Kidney epithelial cell (primary cell): ENCODE results near the gene ADGRG1. TPM values are rescaled to one million over a fixed set of nuclear protein-coding genes. Genes with fewer than 3 reads are reported as not detected.

Source experiments
- DNase-seq: peaks from one replicate; pipeline ENCODE4 v3.0.0-alpha.2; 2010; ENCODE audit warnings: low read depth
- H3K27me3 ChIP-seq: 2 replicates; pipeline ENCODE4 v1.6.0; 2011; ENCODE audit warnings: low read length; ENCODE audit not compliant: control insufficient read depth, insufficient read depth
- H3K36me3 ChIP-seq: 2 replicates; pipeline ENCODE4 v1.5.1; 2011; ENCODE audit warnings: low read length; ENCODE audit not compliant: control insufficient read depth, insufficient read depth
- H3K4me3 ChIP-seq: 2 replicates; pipeline ENCODE4 v1.5.1; 2011; ENCODE audit warnings: low read depth, mild to moderate bottlenecking, control low read depth, low read length
- total RNA-seq: library from RNA; depleted of rRNA; stranded (reverse); fragments of >200 nt; gene quantifications from 2 replicates; pipeline ENCODE4 v1.2.3, GENCODE V29; 2015
- TF ChIP-seq, protein P1 (sequence below): IDR thresholded peaks from 2 replicates; pipeline ENCODE4 v1.5.1; 2011; ENCODE audit warnings: mild to moderate bottlenecking, moderate library complexity, low read length, control low read depth, inconsistent platforms; ENCODE audit not compliant: insufficient read depth, poor library complexity, severe bottlenecking

Gene ADGRG1
- total RNA-seq, 1 donor from 2014 or later: 150 TPM

GRCh38 chr16:57694725-57695679 is 66.6 kb downstream of the ADGRG1 start, which contains the start of gene DRC7:
TSS of gene DRC7 (plus strand) at chr16:57694806. CDS start at chr16:57697950, 3,144 bp downstream.
- peak; percentile 39 for DNase-seq
- H3K36me3 ChIP-seq: no peaks in the 10 kb centered on the region
- TF ChIP-seq, protein P1, sequence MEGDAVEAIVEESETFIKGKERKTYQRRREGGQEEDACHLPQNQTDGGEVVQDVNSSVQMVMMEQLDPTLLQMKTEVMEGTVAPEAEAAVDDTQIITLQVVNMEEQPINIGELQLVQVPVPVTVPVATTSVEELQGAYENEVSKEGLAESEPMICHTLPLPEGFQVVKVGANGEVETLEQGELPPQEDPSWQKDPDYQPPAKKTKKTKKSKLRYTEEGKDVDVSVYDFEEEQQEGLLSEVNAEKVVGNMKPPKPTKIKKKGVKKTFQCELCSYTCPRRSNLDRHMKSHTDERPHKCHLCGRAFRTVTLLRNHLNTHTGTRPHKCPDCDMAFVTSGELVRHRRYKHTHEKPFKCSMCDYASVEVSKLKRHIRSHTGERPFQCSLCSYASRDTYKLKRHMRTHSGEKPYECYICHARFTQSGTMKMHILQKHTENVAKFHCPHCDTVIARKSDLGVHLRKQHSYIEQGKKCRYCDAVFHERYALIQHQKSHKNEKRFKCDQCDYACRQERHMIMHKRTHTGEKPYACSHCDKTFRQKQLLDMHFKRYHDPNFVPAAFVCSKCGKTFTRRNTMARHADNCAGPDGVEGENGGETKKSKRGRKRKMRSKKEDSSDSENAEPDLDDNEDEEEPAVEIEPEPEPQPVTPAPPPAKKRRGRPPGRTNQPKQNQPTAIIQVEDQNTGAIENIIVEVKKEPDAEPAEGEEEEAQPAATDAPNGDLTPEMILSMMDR: no peak

DNA sequence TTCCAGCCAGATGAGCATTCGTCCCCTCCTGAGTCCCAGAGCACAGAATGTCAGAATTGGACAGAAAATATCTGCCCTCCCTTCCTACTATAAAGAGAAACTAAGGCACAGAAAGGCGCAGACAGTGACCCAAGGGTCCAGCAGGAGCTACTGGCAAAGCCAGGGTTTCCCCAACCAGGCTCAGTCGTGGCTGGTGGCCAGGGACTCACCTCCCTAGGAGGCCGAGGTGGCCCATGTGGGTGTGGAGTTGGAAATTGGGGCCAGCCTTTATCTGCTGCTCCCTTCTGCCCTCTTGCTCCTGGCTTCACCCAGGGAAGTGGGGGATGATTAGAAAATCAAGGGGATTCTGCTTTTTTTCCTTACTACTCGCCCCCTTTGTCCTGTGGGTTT is 67.2 kb downstream of the ADGRG1 start:
- Histone ChIP-seq H3K4me3 (no peak overlapping the region), H3K36me3 (no peaks in the 10 kb centered on the region), H3K27me3 (peaks cover 2% of the 10 kb centered on the region)
- TF ChIP-seq, protein P1: no peak
- DNase-seq: no peak

More at GRCh38 chr16:57694725-57695679, 66.6 kb downstream of the ADGRG1 start, which contains the start of gene DRC7:
- peak within 1 kb of the TSS; percentile 42 for H3K4me3 ChIP-seq
- peaks cover 2% of the 10 kb centered on the region for H3K27me3 ChIP-seq

DNA sequence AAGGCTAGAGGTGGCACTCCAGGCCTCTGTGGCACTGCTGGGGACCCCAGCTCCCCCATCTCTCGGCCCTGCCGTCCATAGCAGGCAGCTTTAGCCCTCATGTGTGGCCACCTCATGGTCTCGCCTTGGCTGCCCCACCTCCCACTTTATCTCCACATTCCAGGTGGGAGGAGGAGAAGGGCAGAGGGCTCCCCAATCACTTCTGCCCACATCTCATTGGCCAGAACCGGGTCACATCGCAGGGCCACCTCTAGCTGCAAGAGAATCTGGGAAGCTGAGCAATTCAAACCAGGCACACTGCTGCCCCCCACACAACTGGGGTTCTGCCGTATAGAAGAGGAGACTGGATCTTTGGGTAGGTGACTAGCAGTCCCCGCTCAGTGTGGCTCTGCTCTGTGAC is 67.8 kb downstream of the ADGRG1 start:
- Histone ChIP-seq H3K27me3 (peaks cover 2% of the 10 kb centered on the region), H3K4me3 (no peak overlapping the region), H3K36me3 (no peaks in the 10 kb centered on the region)
- TF ChIP-seq, protein P1: no peak
- DNase-seq: no peak

- DNase-seq: no peak
- Histone ChIP-seq H3K36me3 (no peaks in the 10 kb centered on the region), H3K4me3 (no peak overlapping the region), H3K27me3 (peaks cover 7% of the 10 kb centered on the region)
- TF ChIP-seq, protein P1: no peak
Observed at GRCh38 chr16:57697896-57698537, 69.6 kb downstream of the ADGRG1 start.

GRCh38 chr16:57698812-57699405 is 70.5 kb downstream of the ADGRG1 start:
- TF ChIP-seq, protein P1: no peak
- H3K27me3 ChIP-seq: peaks cover 7% of the 10 kb centered on the region
- DNase-seq: no peak
- H3K36me3 ChIP-seq: no peaks in the 10 kb centered on the region
- H3K4me3 ChIP-seq: no peak overlapping the region
